RCC 7860 (cell line): ENCODE results near the gene TMEFF1.

ENCODE experiments used
- DNase-seq: peaks from one replicate; pipeline ENCODE4 v3.0.0-alpha.2; 2015; ENCODE audit warnings: low spot score
- FAIRE-seq: peaks from 2 replicates; lab custom pipeline; 2012; peaks lifted over from hg19 to GRCh38; lab: Jason Lieb, UNC

The TMEFF1 gene

GRCh38 chr9:100567856-100568255 lies 94.9 kb downstream of the TMEFF1 start:
- FAIRE-seq (no peak), DNase-seq (no peak)

GRCh38 chr9:100573655-100574260 lies 100.8 kb downstream of the TMEFF1 start:
- FAIRE-seq, result peak; percentile 81
- peak; percentile 51 for DNase-seq

GRCh38 chr9:100575006-100575405 lies 102.1 kb downstream of the TMEFF1 start:
- DNase-seq (no peak), FAIRE-seq (peak; percentile 59)

- FAIRE-seq, result peak; percentile 99
- peak; percentile 97 for DNase-seq
These were observed 102.9 kb downstream of the TMEFF1 start for GRCh38 chr9:100575765-100576386.

GRCh38 chr9:100577776-100578448 lies 105.0 kb downstream of the TMEFF1 start, which contains the start of gene CAVIN4:
TSS of gene CAVIN4 (plus strand) at chr9:100578079. CDS start at chr9:100578144, 65 bp downstream.
- no peak for FAIRE-seq
- DNase-seq, result no peak

GRCh38 chr9:100578610-100579009 lies 105.7 kb downstream of the TMEFF1 start:
- FAIRE-seq (no peak), DNase-seq (no peak)

- DNase-seq, result no peak
- FAIRE-seq, result peak; percentile 56
These were observed 106.7 kb downstream of the TMEFF1 start for GRCh38 chr9:100579665-100580064.

GRCh38 chr9:100580257-100580656 lies 107.3 kb downstream of the TMEFF1 start:
- FAIRE-seq, result no peak
- DNase-seq, result no peak

- DNase-seq, result no peak
- FAIRE-seq, result no peak
These were observed 108.1 kb downstream of the TMEFF1 start for GRCh38 chr9:100581081-100581480.

GRCh38 chr9:100581661-100582060 lies 108.7 kb downstream of the TMEFF1 start:
- DNase-seq (no peak), FAIRE-seq (no peak)

GRCh38 chr9:100583014-100583802 lies 110.3 kb downstream of the TMEFF1 start:
- DNase-seq (no peak), FAIRE-seq (no peak)

- DNase-seq, result no peak
These were observed 112.0 kb downstream of the TMEFF1 start for GRCh38 chr9:100584951-100585350.

GRCh38 chr9:100586093-100586492 lies 113.1 kb downstream of the TMEFF1 start:
- DNase-seq (peak; percentile 26), FAIRE-seq (peak; percentile 74)

More at GRCh38 chr9:100584951-100585350, 112.0 kb downstream of the TMEFF1 start:
- no peak for FAIRE-seq

- DNase-seq (peak; percentile 91), FAIRE-seq (peak; percentile 92)
These were observed 114.4 kb downstream of the TMEFF1 start for GRCh38 chr9:100587375-100587774.

GRCh38 chr9:100589582-100589981 lies 116.6 kb downstream of the TMEFF1 start:
- peak; percentile 28 for DNase-seq
- FAIRE-seq, result peak; percentile 57

GRCh38 chr9:100590481-100590880 lies 117.5 kb downstream of the TMEFF1 start:
- FAIRE-seq (no peak), DNase-seq (peak; percentile 34)

GRCh38 chr9:100591139-100591538 lies 118.2 kb downstream of the TMEFF1 start:
- DNase-seq, result no peak
- no peak for FAIRE-seq

- DNase-seq (no peak), FAIRE-seq (no peak)
These were observed 118.9 kb downstream of the TMEFF1 start for GRCh38 chr9:100591639-100592412.

- peak; percentile 90 for FAIRE-seq
These were observed 122.6 kb downstream of the TMEFF1 start for GRCh38 chr9:100595391-100596199.

More at GRCh38 chr9:100595391-100596199, 122.6 kb downstream of the TMEFF1 start:
- peak; percentile 60 for DNase-seq
